Measurements from ENCODE around the gene PAFAH1B2. TPM values are rescaled to one million over a fixed set of nuclear protein-coding genes. Genes with fewer than 3 reads are reported as not detected.
A peak's percentile ranks its signal among the peaks of the same experiment; 100 is the strongest.

PAFAH1B2 gene
- total and polyA plus RNA-seq, 10 of the 15 experiments (the other 5 are each of a cell fraction or from before 2014, with no cell fraction given): 17.6 to 64.8 (median 47.6) TPM

DNA sequence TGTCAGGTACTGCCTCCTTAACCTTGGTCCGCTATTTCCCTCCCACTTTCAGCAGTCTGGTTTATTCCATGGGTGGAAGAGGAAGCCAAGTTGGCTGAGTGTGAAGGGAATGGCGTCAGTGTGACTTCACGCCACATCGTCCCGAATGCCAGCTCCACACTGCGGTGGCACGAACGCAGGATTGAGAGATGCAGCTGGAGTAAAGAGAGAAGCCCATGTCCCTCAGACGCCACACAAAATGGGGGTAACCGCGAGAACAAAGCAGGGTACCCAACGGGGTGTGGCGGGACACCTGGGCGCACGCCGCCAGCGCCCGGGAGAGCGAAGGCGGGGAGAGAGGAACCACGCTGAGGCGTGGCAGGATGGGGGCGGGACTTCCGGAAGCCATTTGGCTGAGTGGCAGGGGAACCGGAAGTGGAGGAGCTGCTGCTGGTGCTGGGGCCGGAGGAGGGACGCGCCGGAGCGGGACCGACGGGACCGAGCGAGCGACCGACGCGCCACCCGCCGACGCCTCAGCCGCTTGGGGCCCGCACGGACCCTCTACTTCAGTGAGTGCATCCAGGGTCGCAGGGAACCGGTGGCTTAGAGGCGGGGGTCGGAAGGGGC is at the start of gene PAFAH1B2 (continued):
- TF ChIP-seq, protein P1, sequence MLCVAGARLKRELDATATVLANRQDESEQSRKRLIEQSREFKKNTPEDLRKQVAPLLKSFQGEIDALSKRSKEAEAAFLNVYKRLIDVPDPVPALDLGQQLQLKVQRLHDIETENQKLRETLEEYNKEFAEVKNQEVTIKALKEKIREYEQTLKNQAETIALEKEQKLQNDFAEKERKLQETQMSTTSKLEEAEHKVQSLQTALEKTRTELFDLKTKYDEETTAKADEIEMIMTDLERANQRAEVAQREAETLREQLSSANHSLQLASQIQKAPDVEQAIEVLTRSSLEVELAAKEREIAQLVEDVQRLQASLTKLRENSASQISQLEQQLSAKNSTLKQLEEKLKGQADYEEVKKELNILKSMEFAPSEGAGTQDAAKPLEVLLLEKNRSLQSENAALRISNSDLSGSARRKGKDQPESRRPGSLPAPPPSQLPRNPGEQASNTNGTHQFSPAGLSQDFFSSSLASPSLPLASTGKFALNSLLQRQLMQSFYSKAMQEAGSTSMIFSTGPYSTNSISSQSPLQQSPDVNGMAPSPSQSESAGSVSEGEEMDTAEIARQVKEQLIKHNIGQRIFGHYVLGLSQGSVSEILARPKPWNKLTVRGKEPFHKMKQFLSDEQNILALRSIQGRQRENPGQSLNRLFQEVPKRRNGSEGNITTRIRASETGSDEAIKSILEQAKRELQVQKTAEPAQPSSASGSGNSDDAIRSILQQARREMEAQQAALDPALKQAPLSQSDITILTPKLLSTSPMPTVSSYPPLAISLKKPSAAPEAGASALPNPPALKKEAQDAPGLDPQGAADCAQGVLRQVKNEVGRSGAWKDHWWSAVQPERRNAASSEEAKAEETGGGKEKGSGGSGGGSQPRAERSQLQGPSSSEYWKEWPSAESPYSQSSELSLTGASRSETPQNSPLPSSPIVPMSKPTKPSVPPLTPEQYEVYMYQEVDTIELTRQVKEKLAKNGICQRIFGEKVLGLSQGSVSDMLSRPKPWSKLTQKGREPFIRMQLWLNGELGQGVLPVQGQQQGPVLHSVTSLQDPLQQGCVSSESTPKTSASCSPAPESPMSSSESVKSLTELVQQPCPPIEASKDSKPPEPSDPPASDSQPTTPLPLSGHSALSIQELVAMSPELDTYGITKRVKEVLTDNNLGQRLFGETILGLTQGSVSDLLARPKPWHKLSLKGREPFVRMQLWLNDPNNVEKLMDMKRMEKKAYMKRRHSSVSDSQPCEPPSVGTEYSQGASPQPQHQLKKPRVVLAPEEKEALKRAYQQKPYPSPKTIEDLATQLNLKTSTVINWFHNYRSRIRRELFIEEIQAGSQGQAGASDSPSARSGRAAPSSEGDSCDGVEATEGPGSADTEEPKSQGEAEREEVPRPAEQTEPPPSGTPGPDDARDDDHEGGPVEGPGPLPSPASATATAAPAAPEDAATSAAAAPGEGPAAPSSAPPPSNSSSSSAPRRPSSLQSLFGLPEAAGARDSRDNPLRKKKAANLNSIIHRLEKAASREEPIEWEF (IDR thresholded peaks at IDR 0.05; ENCODE audit: insufficient replicate concordance, low read depth, low read length): no peak
- TF ChIP-seq BMI1 (IDR thresholded peaks at IDR 0.05; ENCODE audit: borderline replicate concordance) (no peak), PML (IDR thresholded peaks at IDR 0.05; ENCODE audit: low read length) (peak; percentile 74; the same call in 1 of the 2 replicates), CBX5 (IDR thresholded peaks at IDR 0.05; ENCODE audit: low read depth) (no peak), KDM1A (IDR thresholded peaks at IDR 0.05; ENCODE audit: borderline replicate concordance) (no peak), ZSCAN29 (IDR thresholded peaks at IDR 0.05) (no peak), NFIC (IDR thresholded peaks at IDR 0.05; ENCODE audit: low read depth, low read length) (no peak), TAF1 (IDR thresholded peaks at IDR 0.05; ENCODE audit: borderline replicate concordance, low read depth, low read length) (peak; percentile 64; the same call in 1 of the 2 replicates), ZZZ3 (IDR thresholded peaks at IDR 0.05; ENCODE audit: control insufficient read depth, insufficient read length, low read depth) (no peak), CBFB (IDR thresholded peaks at IDR 0.05; ENCODE audit: low read depth) (peak; percentile 76), POLR2A (IDR thresholded peaks at IDR 0.05; ENCODE audit: low read depth, low read length) (peak; percentile 82), SUPT20H (IDR thresholded peaks at IDR 0.05; ENCODE audit: borderline replicate concordance, control insufficient read depth, low read depth, low read length) (no peak), SREBF1 (IDR thresholded peaks at IDR 0.05; ENCODE audit: low read length) (no peak), BHLHE40 (IDR thresholded peaks at IDR 0.05; ENCODE audit: borderline replicate concordance in 1 of 2, low read depth in 2 of 2, low read length in 1 of 2) (peak in 1 of 2 experiments; percentile 68; a peak in 3 of 4 replicates), POLR2AphosphoS5 (IDR thresholded peaks at IDR 0.05; ENCODE audit: low read length) (peak; percentile 80; the same call in 1 of the 2 replicates), RAD21 (IDR thresholded peaks at IDR 0.05; ENCODE audit: insufficient read depth, low read depth, low read length) (no peak), KAT2A (conservative IDR thresholded peaks at IDR 0.05; ENCODE audit: control insufficient read depth, low read depth, low read length) (no peak)
- TF ChIP-seq, protein P2, sequence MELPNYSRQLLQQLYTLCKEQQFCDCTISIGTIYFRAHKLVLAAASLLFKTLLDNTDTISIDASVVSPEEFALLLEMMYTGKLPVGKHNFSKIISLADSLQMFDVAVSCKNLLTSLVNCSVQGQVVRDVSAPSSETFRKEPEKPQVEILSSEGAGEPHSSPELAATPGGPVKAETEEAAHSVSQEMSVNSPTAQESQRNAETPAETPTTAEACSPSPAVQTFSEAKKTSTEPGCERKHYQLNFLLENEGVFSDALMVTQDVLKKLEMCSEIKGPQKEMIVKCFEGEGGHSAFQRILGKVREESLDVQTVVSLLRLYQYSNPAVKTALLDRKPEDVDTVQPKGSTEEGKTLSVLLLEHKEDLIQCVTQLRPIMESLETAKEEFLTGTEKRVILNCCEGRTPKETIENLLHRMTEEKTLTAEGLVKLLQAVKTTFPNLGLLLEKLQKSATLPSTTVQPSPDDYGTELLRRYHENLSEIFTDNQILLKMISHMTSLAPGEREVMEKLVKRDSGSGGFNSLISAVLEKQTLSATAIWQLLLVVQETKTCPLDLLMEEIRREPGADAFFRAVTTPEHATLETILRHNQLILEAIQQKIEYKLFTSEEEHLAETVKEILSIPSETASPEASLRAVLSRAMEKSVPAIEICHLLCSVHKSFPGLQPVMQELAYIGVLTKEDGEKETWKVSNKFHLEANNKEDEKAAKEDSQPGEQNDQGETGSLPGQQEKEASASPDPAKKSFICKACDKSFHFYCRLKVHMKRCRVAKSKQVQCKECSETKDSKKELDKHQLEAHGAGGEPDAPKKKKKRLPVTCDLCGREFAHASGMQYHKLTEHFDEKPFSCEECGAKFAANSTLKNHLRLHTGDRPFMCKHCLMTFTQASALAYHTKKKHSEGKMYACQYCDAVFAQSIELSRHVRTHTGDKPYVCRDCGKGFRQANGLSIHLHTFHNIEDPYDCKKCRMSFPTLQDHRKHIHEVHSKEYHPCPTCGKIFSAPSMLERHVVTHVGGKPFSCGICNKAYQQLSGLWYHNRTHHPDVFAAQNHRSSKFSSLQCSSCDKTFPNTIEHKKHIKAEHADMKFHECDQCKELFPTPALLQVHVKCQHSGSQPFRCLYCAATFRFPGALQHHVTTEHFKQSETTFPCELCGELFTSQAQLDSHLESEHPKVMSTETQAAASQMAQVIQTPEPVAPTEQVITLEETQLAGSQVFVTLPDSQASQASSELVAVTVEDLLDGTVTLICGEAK (IDR thresholded peaks at IDR 0.05; ENCODE audit: borderline replicate concordance): peak; percentile 92
- TF ChIP-seq, protein P3, sequence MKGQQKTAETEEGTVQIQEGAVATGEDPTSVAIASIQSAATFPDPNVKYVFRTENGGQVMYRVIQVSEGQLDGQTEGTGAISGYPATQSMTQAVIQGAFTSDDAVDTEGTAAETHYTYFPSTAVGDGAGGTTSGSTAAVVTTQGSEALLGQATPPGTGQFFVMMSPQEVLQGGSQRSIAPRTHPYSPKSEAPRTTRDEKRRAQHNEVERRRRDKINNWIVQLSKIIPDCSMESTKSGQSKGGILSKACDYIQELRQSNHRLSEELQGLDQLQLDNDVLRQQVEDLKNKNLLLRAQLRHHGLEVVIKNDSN (IDR thresholded peaks at IDR 0.05; ENCODE audit: borderline replicate concordance, extremely low read length, insufficient read depth, low read depth, low read length): no peak
- TF ChIP-seq, protein P4, sequence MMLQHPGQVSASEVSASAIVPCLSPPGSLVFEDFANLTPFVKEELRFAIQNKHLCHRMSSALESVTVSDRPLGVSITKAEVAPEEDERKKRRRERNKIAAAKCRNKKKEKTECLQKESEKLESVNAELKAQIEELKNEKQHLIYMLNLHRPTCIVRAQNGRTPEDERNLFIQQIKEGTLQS (IDR thresholded peaks at IDR 0.05; ENCODE audit: borderline replicate concordance, extremely low read depth, low read depth, low read length): no peak
